Measurements from ENCODE around the gene KLHL25.

KLHL25 gene

GRCh38 chr15:85711580-85712192, 83.0 kb downstream of the KLHL25 start:
- DNase-seq = no peak

GRCh38 chr15:85710340-85710842, 84.3 kb downstream of the KLHL25 start:
- no peak for DNase-seq

Data from NCI-H774 (cell line).